ENCODE results near the gene MACROD2.

DNA sequence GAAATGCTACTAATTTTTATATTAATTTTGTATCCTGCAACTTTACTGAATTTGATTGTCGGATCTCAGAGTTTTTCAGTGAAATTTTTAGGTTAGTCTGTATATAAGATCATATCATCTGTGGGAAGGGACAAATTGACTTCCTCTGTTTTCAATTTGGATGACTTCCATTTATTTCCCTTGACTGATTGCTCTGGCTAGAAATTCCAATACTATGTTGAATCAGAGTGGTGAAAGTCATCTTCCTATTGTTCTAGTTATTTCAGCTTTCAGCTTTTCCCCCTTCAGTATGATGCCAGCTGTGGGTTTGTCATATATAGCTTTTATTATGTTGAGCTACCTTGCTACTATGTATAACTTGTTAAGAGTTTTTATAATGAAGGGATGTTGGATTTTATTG lies 1806.7 kb downstream of the MACROD2 start:
- no peak for TF ChIP-seq POLR2A (IDR thresholded peaks at IDR 0.05)
- TF ChIP-seq, protein P1, sequence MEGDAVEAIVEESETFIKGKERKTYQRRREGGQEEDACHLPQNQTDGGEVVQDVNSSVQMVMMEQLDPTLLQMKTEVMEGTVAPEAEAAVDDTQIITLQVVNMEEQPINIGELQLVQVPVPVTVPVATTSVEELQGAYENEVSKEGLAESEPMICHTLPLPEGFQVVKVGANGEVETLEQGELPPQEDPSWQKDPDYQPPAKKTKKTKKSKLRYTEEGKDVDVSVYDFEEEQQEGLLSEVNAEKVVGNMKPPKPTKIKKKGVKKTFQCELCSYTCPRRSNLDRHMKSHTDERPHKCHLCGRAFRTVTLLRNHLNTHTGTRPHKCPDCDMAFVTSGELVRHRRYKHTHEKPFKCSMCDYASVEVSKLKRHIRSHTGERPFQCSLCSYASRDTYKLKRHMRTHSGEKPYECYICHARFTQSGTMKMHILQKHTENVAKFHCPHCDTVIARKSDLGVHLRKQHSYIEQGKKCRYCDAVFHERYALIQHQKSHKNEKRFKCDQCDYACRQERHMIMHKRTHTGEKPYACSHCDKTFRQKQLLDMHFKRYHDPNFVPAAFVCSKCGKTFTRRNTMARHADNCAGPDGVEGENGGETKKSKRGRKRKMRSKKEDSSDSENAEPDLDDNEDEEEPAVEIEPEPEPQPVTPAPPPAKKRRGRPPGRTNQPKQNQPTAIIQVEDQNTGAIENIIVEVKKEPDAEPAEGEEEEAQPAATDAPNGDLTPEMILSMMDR (IDR thresholded peaks at IDR 0.05) = no peak
- TF ChIP-seq POLR2AphosphoS5 (IDR thresholded peaks at IDR 0.05) = no peak
